AG04450 (cell line): ENCODE data around the gene BCOR. TPM values are rescaled to one million over a fixed set of nuclear protein-coding genes. Genes with fewer than 3 reads are reported as not detected.

Source experiments
- CTCF ChIA-PET: fragments of 300-600, 350-600 bp; formaldehyde crosslinking; extraction: SDS; loops from one replicate; lab custom pipeline; 2022; ENCODE audit warnings: antibody characterized with exemption, inconsistent platforms; lab: Charles Lee
- POLR2A ChIA-PET: fragments of 350-600 bp; formaldehyde crosslinking; extraction: SDS; loops from one replicate; lab custom pipeline; 2021; ENCODE audit warnings: antibody characterized with exemption, inconsistent platforms; lab: Yijun Ruan, JAX
- DNase-seq: peaks from one replicate; pipeline ENCODE4 v3.0.0-alpha.2; 2011; ENCODE audit warnings: low read depth, low spot score
- H3K27ac ChIP-seq: one replicate; pipeline ENCODE4 v1.5.1; 2012; ENCODE audit warnings: low read depth, low read length, control low read depth
- H3K27me3 ChIP-seq: one replicate; pipeline ENCODE4 v1.6.0; 2012; ENCODE audit warnings: low read length; ENCODE audit not compliant: control insufficient read depth, insufficient read depth
- H3K4me3 ChIP-seq: 2 replicates; pipeline ENCODE4 v1.5.1; 2011; ENCODE audit warnings: mild to moderate bottlenecking, low read depth, low read length, control low read depth
- H3K9me3 ChIP-seq: 2 replicates; pipeline ENCODE4 v1.5.1; 2012; ENCODE audit warnings: low read length; ENCODE audit not compliant: control insufficient read depth, insufficient read depth
- CTCF ChIP-seq: IDR thresholded peaks from 2 replicates; pipeline ENCODE4 v1.5.1; 2011; ENCODE audit warnings: low read depth, low read length, control low read depth, inconsistent platforms
- polyA plus RNA-seq: library from polyadenylated mRNA; depleted of rRNA; stranded (reverse); fragments of >200 nt; gene quantifications from 2 replicates; pipeline ENCODE4 v1.2.3, GENCODE V29; 2011

BCOR gene
- polyA plus RNA-seq, 1 experiment, result 5.4 TPM

DNA sequence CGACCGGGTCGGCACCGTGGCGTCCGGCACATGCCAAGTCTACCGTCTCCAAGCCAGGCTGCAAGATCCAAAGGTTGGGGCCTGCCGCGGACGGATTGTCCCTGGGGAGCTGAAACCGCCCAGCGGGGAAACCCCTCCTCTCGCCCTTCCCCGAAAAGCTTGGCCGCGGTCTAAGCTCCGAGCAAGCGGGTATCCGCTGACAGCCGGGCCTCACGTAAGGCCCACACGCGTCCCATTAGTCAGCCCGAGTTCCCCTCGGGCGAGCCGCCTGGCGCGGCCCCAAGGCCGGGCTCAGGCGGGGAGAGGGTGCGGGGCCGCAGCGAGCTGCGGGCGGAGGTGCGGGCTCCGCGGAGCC is 6.8 kb upstream of the BCOR start:
- Histone ChIP-seq H3K9me3 (no peaks in the 10 kb centered on the region; the same call in 1 of the 2 replicates), H3K27me3 (no peaks in the 10 kb centered on the region), H3K27ac (no peak overlapping the region), H3K4me3 (peak overlapping the region; percentile 39)
- ChIA-PET POLR2A (interaction anchor here (0.6 to 0.7 kb wide), 3 partner anchors 90 to 244 kb away, joined by 4 to 5 read pairs (median 4); no protein-coding TSS in a partner anchor), CTCF (interaction anchor here (0.7 to 1.1 kb wide), 2 partner anchors 452 to 1510 kb away, joined by 3 to 8 read pairs; no protein-coding TSS in a partner anchor)
- no peak for DNase-seq
- no peak for TF ChIP-seq CTCF

- no peak for DNase-seq
- Histone ChIP-seq H3K27ac (no peak overlapping the region), H3K9me3 (no peaks in the 10 kb centered on the region; the same call in 1 of the 2 replicates), H3K4me3 (no peak overlapping the region), H3K27me3 (no peaks in the 10 kb centered on the region)
- POLR2A ChIA-PET, result interaction anchor here (0.6 to 0.7 kb wide), 2 partner anchors 89 to 167 kb away, joined by 4 read pairs; no protein-coding TSS in a partner anchor
- no peak for TF ChIP-seq CTCF
- CTCF ChIA-PET, result interaction anchor here (1.1 kb wide), 1 partner anchor 451 kb away, joined by 3 read pairs; no protein-coding TSS in a partner anchor
Measured at GRCh38 chrX:40103565-40104323, 6.0 kb upstream of the BCOR start.

GRCh38 chrX:40102393-40103381 is 4.9 kb upstream of the BCOR start:
- no peak overlapping the region for H3K4me3 ChIP-seq
- ChIA-PET POLR2A (no interaction called here), CTCF (interaction anchor here (0.6 kb wide), 1 partner anchor 171 kb away, joined by 3 read pairs; no protein-coding TSS in a partner anchor)
- H3K27ac ChIP-seq, result no peak overlapping the region
- H3K9me3 ChIP-seq, result no peaks in the 10 kb centered on the region; the same call in 1 of the 2 replicates
- TF ChIP-seq CTCF, result no peak
- no peak for DNase-seq
- H3K27me3 ChIP-seq, result no peaks in the 10 kb centered on the region

- no peak overlapping the region for H3K4me3 ChIP-seq
- no peak overlapping the region for H3K27ac ChIP-seq
- POLR2A ChIA-PET, result no interaction called here
- CTCF ChIA-PET, result no interaction called here
- H3K9me3 ChIP-seq, result no peaks in the 10 kb centered on the region; the same call in 1 of the 2 replicates
- TF ChIP-seq CTCF, result no peak
- no peak for DNase-seq
- H3K27me3 ChIP-seq, result no peaks in the 10 kb centered on the region
Measured at GRCh38 chrX:40101430-40101802, 3.7 kb upstream of the BCOR start.
